Panc1 (cell line): ENCODE measurements around the gene ELFN1. TPM values are rescaled to one million over a fixed set of nuclear protein-coding genes. Genes with fewer than 3 reads are reported as not detected.

Source experiments
- ATAC-seq: fragments of 200-7000 bp; cut with Tn5 transposase; 2 replicates; pipeline ENCODE4 v1.9.1; 2020; ENCODE audit warnings: mild to moderate bottlenecking, moderate library complexity
- BruUV-seq: library from RNA; stranded (reverse); fragments of 400-500 nt; replicated peaks from 2 replicates; lab custom pipeline; 2021; lab: Mats Ljungman, UMichigan
- CTCF ChIA-PET: fragments of 300-600 bp; sonication (Branson Sonifier 250); formaldehyde crosslinking; loops from one replicate; lab custom pipeline; 2022; ENCODE audit warnings: antibody characterized with exemption; lab: Charles Lee
- POLR2A ChIA-PET: fragments of 300-600 bp; sonication (Branson Sonifier 250); formaldehyde crosslinking; loops from one replicate; lab custom pipeline; 2022; ENCODE audit warnings: antibody characterized with exemption; lab: Charles Lee
- DNase-seq: peaks from one replicate; pipeline ENCODE4 v3.0.0-alpha.2; 2010; ENCODE audit warnings: low read depth, low spot score
- H3K27ac ChIP-seq: 2 replicates; pipeline ENCODE4 v1.5.1; 2011; ENCODE audit warnings: mild to moderate bottlenecking, low read length, inconsistent platforms
- H3K27me3 ChIP-seq: fragments of 200-500 bp; sonication (Bioruptor generic); 2 replicates; pipeline ENCODE4 v1.6.0; 2014; ENCODE audit warnings: low read length, inconsistent platforms; ENCODE audit not compliant: control insufficient read depth, insufficient read depth
- H3K36me3 ChIP-seq: fragments of 200-500 bp; sonication (Bioruptor generic); 2 replicates; pipeline ENCODE4 v1.5.1; 2014; ENCODE audit warnings: inconsistent platforms, mild to moderate bottlenecking, low read length, moderate library complexity; ENCODE audit not compliant: control insufficient read depth, insufficient read depth
- H3K4me1 ChIP-seq: 2 replicates; pipeline ENCODE4 v1.5.1; 2011; ENCODE audit warnings: inconsistent platforms, mild to moderate bottlenecking, low read length, moderate library complexity; ENCODE audit not compliant: control insufficient read depth, insufficient read depth
- H3K4me3 ChIP-seq, 2 experiments: 2 replicates each; pipeline ENCODE4 v1.5.1; 2011 to 2012; ENCODE audit warnings: low read depth in 2 of 2, low read length in 2 of 2, mild to moderate bottlenecking in 2 of 2, inconsistent platforms in 1 of 2, moderate library complexity in 1 of 2
- H3K9me3 ChIP-seq: fragments of 200-500 bp; sonication (Bioruptor generic); 2 replicates; pipeline ENCODE4 v1.5.1; 2014; ENCODE audit warnings: low read depth, mild to moderate bottlenecking, inconsistent platforms, low read length, moderate library complexity; ENCODE audit not compliant: control insufficient read depth, insufficient read depth
- POLR2AphosphoS5 ChIP-seq: IDR thresholded peaks from 2 replicates; pipeline ENCODE4 v1.6.1; 2012; ENCODE audit warnings: mild to moderate bottlenecking, low read depth, low read length, moderate library complexity
- SIN3A ChIP-seq: IDR thresholded peaks from 2 replicates; pipeline ENCODE4 v1.6.1; 2012; ENCODE audit warnings: low read depth, mild to moderate bottlenecking, low read length, moderate library complexity, borderline replicate concordance; ENCODE audit not compliant: insufficient read depth
- TCF7L2 ChIP-seq: IDR thresholded peaks from 2 replicates; pipeline ENCODE4 v1.6.1; 2011; ENCODE audit warnings: mild to moderate bottlenecking, low read depth, low read length, inconsistent platforms
- in situ Hi-C: cut with HindIII; loops from 2 replicates; pipeline ENCODE4 v1.10.0; 2016; ENCODE audit warnings: low sequenced_read_pairs, low pct_unique_long_range_greater_than_20kb
- intact Hi-C: fragments of 100-400 bp; cut with micrococcal nuclease; formaldehyde crosslinking; loops from one replicate; pipeline ENCODE4 v1.10.0; 2022; ENCODE audit not compliant: unreplicated experiment
- total RNA-seq: library from RNA; stranded (reverse); gene quantifications from one replicate; pipeline ENCODE4 v1.2.1, GENCODE V29; 2021; ENCODE audit not compliant: unreplicated experiment
- TF ChIP-seq, protein P1 (sequence below): fragments of 450-650 bp; IDR thresholded peaks from 2 replicates; pipeline ENCODE4 v1.5.1; 2017; ENCODE audit warnings: mild to moderate bottlenecking
- TF ChIP-seq, protein P2 (sequence below), 2 experiments: IDR thresholded peaks; 2 replicates each; pipeline ENCODE4 v1.6.1; 2011 to 2012; ENCODE audit warnings: low read depth in 2 of 2, control low read depth in 1 of 2, low read length in 1 of 2, mild to moderate bottlenecking in 1 of 2, moderate library complexity in 1 of 2; ENCODE audit not compliant: insufficient read depth in 1 of 2

Gene ELFN1
- total RNA-seq, 1 experiment from 2014 or later, result 39.0 TPM

DNA sequence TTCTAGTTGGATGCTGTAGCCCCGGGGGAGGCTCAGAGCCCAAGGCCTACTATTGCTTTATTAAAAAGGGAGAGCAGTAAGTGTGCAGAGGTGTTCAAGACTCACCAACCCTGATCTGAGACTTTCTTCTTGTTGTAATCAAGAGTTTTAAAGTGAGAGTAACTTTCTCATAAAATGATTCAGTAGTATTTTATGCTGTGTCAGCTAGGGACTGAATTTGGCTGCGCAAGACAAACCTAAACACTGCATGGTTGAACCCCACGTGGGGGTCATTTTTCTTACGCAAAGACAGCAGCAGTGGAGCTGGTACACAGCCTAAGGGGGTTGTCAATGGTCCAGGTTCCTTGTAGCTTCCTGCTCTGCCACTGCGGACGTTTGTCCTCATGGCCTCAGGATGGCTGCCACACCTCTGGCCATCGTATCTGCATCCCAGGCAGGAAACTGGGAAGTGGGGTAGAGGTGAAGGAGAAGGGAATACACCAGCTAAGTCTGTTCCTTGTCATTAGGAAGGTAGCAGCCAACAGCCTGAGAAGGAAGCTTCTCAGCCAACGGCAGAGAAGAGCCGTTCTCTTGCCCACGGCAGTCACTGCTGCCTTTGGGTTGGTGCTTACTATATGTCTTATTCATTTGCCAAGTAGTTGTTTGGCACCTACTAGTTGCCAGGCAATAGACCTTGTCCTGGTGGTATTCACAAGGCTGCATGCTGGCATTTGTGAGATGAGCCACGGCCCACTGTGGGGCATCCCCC lies 44.7 kb downstream of the ELFN1 start:
- Histone ChIP-seq H3K4me1 (peaks cover 24% of the 10 kb centered on the region), H3K36me3 (peaks cover 2% of the 10 kb centered on the region; the same call in 1 of the 2 replicates), H3K27me3 (no peaks in the 10 kb centered on the region), H3K27ac (no peak overlapping the region), H3K9me3 (no peaks in the 10 kb centered on the region; the same call in 1 of the 2 replicates), H3K4me3 (no peak overlapping the region)
- in situ Hi-C loops, result no loop called here
- intact Hi-C loops, result no loop called here
- TF ChIP-seq, protein P1, sequence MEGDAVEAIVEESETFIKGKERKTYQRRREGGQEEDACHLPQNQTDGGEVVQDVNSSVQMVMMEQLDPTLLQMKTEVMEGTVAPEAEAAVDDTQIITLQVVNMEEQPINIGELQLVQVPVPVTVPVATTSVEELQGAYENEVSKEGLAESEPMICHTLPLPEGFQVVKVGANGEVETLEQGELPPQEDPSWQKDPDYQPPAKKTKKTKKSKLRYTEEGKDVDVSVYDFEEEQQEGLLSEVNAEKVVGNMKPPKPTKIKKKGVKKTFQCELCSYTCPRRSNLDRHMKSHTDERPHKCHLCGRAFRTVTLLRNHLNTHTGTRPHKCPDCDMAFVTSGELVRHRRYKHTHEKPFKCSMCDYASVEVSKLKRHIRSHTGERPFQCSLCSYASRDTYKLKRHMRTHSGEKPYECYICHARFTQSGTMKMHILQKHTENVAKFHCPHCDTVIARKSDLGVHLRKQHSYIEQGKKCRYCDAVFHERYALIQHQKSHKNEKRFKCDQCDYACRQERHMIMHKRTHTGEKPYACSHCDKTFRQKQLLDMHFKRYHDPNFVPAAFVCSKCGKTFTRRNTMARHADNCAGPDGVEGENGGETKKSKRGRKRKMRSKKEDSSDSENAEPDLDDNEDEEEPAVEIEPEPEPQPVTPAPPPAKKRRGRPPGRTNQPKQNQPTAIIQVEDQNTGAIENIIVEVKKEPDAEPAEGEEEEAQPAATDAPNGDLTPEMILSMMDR, result no peak
- TF ChIP-seq, protein P2, sequence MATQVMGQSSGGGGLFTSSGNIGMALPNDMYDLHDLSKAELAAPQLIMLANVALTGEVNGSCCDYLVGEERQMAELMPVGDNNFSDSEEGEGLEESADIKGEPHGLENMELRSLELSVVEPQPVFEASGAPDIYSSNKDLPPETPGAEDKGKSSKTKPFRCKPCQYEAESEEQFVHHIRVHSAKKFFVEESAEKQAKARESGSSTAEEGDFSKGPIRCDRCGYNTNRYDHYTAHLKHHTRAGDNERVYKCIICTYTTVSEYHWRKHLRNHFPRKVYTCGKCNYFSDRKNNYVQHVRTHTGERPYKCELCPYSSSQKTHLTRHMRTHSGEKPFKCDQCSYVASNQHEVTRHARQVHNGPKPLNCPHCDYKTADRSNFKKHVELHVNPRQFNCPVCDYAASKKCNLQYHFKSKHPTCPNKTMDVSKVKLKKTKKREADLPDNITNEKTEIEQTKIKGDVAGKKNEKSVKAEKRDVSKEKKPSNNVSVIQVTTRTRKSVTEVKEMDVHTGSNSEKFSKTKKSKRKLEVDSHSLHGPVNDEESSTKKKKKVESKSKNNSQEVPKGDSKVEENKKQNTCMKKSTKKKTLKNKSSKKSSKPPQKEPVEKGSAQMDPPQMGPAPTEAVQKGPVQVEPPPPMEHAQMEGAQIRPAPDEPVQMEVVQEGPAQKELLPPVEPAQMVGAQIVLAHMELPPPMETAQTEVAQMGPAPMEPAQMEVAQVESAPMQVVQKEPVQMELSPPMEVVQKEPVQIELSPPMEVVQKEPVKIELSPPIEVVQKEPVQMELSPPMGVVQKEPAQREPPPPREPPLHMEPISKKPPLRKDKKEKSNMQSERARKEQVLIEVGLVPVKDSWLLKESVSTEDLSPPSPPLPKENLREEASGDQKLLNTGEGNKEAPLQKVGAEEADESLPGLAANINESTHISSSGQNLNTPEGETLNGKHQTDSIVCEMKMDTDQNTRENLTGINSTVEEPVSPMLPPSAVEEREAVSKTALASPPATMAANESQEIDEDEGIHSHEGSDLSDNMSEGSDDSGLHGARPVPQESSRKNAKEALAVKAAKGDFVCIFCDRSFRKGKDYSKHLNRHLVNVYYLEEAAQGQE (IDR thresholded peaks at IDR 0.05; ENCODE audit: insufficient read depth in 1 of 2, low read depth in 2 of 2, low read length in 1 of 2), result no peak
- TF ChIP-seq POLR2AphosphoS5 (no peak), SIN3A (no peak), TCF7L2 (no peak)
- ChIA-PET POLR2A (no interaction called here), CTCF (no interaction called here)
- DNase-seq (no peak), ATAC-seq (no peak)
- BruUV-seq, result no TSS peak

GRCh38 chr7:1715331-1715625 lies 45.2 kb downstream of the ELFN1 start:
- TF ChIP-seq TCF7L2, result no peak
- TF ChIP-seq, protein P1, result no peak
- TF ChIP-seq, protein P2 (IDR thresholded peaks at IDR 0.05; ENCODE audit: insufficient read depth in 1 of 2, low read depth in 2 of 2, low read length in 1 of 2), result no peak
- no peak for TF ChIP-seq SIN3A
- POLR2A ChIA-PET, result no interaction called here
- no peak overlapping the region for H3K27ac ChIP-seq

More at GRCh38 chr7:1715331-1715625, 45.2 kb downstream of the ELFN1 start:
- intact Hi-C loops, result no loop called here
- in situ Hi-C loops, result no loop called here
- Histone ChIP-seq H3K4me3 (no peak overlapping the region), H3K36me3 (peaks cover 2% of the 10 kb centered on the region; the same call in 1 of the 2 replicates), H3K27me3 (no peaks in the 10 kb centered on the region), H3K9me3 (no peaks in the 10 kb centered on the region), H3K4me1 (peaks cover 29% of the 10 kb centered on the region)
- CTCF ChIA-PET, result no interaction called here
- DNase-seq (no peak), ATAC-seq (no peak)
- BruUV-seq, result no TSS peak
